T-helper 1 cell treated with Interleukin-12 subunit alpha and Interleukin-12 subunit beta and Interleukin-4 antibody, amounts not matched to agents 30 μg/mL and 1 μg/mL, for 36 hours (primary cell): ENCODE measurements around the gene USP15.
A peak's percentile ranks its signal among the peaks of the same experiment; 100 is the strongest.

ENCODE experiments used
- H3K27ac Mint-ChIP-seq: one replicate; pipeline ENCODE4 v1.8.0; 2021; ENCODE audit warnings: mild to moderate bottlenecking, mixed read lengths
- H3K27me3 Mint-ChIP-seq: one replicate; pipeline ENCODE4 v1.8.0; 2021; ENCODE audit warnings: low read depth, mixed read lengths
- H3K36me3 Mint-ChIP-seq: one replicate; pipeline ENCODE4 v1.8.0; 2021; ENCODE audit warnings: low read depth, mixed read lengths
- H3K4me1 Mint-ChIP-seq: one replicate; pipeline ENCODE4 v1.8.0; 2021; ENCODE audit warnings: low read depth, mixed read lengths
- H3K4me3 Mint-ChIP-seq: one replicate; pipeline ENCODE4 v1.8.0; 2021; ENCODE audit warnings: mild to moderate bottlenecking, moderate library complexity, mixed read lengths
- H3K9me3 Mint-ChIP-seq: one replicate; pipeline ENCODE4 v1.8.0; 2021; ENCODE audit warnings: mixed read lengths

USP15 gene

DNA sequence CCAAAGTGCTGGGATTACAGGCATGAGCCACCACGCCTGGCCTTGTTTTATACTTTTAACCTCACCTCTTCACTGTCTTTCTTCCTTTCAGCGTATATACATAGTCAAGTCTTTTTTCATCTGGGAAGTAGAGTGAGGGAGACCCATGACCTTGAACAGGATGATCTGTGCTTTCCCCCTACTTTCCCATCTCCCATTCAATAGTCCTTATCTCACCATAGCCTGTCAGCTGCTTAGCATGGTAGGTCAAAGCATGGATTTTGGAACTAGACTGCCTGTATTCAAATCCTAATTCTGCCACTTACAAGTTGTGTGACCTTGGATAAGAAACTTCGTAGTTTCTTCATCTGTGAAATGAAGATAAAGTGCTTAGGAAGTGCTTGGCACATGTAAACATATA lies 110.0 kb downstream of the USP15 start:
- peaks cover 35% of the 10 kb centered on the region for H3K4me1 Mint-ChIP-seq
- no peak overlapping the region for H3K4me3 Mint-ChIP-seq
- no peak overlapping the region for H3K27ac Mint-ChIP-seq
- H3K27me3 Mint-ChIP-seq, result no peaks in the 10 kb centered on the region
- peaks cover 35% of the 10 kb centered on the region for H3K36me3 Mint-ChIP-seq
- H3K9me3 Mint-ChIP-seq, result no peaks in the 10 kb centered on the region

DNA sequence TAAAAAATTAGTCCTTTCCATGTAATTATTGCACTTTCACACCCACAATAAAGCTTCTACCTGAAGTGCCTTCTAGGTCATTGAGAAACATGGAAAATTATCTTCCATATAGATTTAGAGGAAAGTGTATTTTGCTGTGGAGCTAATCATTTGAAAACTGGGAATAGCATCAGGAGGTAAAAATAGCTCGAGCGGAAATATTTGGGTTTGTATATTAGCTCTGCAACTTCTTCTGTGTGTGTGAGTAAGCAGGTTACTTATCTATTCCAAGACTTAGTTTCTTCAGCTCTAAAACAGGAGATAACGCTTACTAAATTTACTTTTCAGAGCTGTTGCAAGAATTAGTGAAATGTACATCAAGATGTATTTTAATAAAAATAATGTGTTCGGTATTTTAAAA lies 111.5 kb downstream of the USP15 start:
- Mint-ChIP-seq H3K27ac (no peak overlapping the region), H3K4me3 (no peak overlapping the region), H3K27me3 (no peaks in the 10 kb centered on the region), H3K4me1 (peaks cover 25% of the 10 kb centered on the region), H3K36me3 (peaks cover 25% of the 10 kb centered on the region), H3K9me3 (no peaks in the 10 kb centered on the region)

DNA sequence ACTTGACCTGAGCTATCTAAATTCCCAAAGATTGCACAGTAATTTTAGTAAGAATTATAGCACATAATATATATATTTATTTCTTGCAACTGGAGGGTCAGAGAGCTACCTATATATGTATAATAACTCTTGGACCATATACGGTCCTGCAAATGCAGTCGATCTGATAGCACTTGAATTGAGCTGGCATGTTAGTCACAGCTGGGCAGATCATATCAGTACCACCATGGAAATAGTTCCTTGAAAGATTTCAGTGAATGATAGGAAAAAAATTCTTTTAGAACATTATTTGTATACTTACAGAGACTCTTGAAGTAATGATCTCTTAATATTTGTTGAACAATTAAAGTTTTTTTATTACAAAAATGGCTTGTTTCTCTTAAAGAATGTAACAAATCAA lies 111.9 kb downstream of the USP15 start:
- Mint-ChIP-seq H3K4me1 (peaks cover 25% of the 10 kb centered on the region), H3K27ac (no peak overlapping the region), H3K4me3 (no peak overlapping the region), H3K9me3 (no peaks in the 10 kb centered on the region), H3K27me3 (no peaks in the 10 kb centered on the region), H3K36me3 (peaks cover 24% of the 10 kb centered on the region)

DNA sequence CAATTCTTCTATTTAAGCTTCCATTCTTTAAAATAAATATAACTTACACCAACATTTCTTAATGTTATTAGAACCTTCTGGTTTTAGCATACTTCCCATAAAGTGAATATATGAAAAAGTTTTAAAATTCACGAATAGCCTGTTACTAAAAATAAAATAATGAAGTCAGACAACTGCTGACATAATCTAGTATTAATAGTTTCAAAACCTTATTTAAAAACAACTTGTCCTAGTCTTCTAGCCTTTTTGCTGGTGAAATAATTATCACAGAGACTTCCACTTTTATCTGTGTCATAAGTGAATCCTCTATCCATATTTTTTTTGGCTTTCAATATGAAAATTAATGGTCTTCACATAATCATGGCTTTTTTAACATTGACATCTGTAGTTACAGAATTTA lies 112.6 kb downstream of the USP15 start:
- no peaks in the 10 kb centered on the region for H3K9me3 Mint-ChIP-seq
- H3K4me3 Mint-ChIP-seq, result no peak overlapping the region
- peaks cover 19% of the 10 kb centered on the region for H3K36me3 Mint-ChIP-seq
- H3K4me1 Mint-ChIP-seq, result peaks cover 21% of the 10 kb centered on the region
- H3K27me3 Mint-ChIP-seq, result no peaks in the 10 kb centered on the region
- no peak overlapping the region for H3K27ac Mint-ChIP-seq

DNA sequence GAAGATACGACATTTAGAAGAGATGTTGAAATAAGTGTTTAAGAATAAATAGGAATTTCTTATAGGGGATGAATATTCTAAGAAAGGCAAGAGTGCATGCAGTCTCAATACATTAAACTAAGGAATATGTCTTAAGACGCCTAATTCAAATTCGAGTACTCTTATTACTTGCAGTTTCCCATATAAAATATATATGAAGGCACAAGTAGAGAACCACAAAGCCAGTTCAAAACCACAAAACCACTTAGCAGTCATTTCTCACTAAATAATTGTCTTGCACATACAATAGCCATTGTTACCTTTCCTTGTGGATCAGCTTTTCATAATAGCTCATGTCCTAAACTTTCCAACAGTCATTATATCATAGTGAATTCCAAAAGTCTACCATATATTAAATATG lies 115.4 kb downstream of the USP15 start:
- no peak overlapping the region for H3K27ac Mint-ChIP-seq
- H3K4me3 Mint-ChIP-seq, result no peak overlapping the region
- peaks cover 12% of the 10 kb centered on the region for H3K36me3 Mint-ChIP-seq
- peaks cover 26% of the 10 kb centered on the region for H3K4me1 Mint-ChIP-seq
- no peaks in the 10 kb centered on the region for H3K27me3 Mint-ChIP-seq
- H3K9me3 Mint-ChIP-seq, result no peaks in the 10 kb centered on the region

DNA sequence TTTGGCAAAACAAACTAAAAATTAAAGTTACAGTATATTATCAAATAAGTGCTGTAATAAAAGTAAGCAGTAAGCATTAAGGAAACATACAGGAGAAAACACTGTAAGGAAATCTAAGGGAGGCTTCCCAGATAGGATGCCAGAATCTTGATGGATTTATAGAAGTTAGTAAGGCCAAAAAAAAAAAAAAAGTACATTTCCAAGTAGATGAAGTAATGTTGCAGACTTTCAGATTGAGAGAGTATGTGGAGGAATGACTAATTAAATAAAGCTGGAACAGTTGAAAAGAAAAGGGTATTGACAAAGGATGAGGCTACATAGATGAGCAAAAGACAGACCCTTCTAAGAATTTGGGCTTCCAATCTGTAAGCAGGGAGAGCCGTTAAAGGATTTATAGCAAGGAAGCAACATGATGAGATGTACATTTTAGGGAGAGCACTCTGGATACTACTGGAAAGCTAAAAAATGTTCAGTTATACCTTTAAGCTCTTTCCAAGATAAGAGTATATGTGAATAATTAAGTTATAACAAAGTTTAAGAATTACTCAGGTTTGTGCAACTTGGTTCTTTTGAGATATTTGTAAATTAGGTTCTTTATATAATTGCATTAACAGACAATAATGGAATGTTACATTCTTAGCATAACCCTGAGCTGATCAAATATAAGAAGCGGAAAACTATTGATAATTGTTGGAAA lies 119.0 kb downstream of the USP15 start:
- Mint-ChIP-seq H3K9me3 (no peaks in the 10 kb centered on the region), H3K27ac (peak overlapping the region; percentile 21), H3K4me1 (peaks cover 19% of the 10 kb centered on the region), H3K36me3 (peaks cover 20% of the 10 kb centered on the region), H3K4me3 (no peak overlapping the region), H3K27me3 (no peaks in the 10 kb centered on the region)

DNA sequence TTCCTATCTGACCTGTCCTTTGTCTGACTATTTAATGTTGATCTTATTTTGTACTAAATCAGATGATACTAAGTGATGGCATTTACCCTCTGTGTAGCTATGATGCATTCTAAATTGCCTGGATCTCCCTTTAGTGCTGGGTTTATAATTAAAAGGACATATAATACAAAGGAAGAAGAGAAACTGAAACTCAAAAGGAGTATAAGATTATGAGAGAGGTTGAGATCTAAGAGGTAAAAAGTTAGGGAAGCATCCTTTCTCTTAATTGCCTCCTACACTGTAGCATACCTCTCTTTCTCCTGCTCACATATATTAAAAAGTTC lies 119.5 kb downstream of the USP15 start:
- no peak overlapping the region for H3K27ac Mint-ChIP-seq
- H3K4me1 Mint-ChIP-seq, result peaks cover 17% of the 10 kb centered on the region
- H3K27me3 Mint-ChIP-seq, result no peaks in the 10 kb centered on the region

DNA sequence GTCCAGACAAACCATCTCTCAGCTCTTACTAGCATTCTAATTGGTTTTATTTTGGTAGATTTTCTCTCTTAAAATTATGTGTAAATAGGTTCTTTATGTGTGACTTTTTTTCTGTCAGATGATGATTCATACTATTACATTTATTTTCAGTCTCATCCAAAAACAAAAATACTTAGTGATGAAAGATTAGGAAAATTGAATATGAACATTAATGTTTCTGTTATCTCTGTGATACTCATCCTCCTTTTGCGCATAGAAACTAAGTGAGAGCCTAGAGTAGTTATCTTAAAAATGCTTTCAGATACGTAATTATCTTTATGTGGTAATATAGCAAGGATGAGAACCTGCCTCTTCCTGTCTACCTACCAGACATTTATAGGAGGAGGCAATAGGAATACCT lies 122.3 kb downstream of the USP15 start:
- Mint-ChIP-seq H3K9me3 (no peaks in the 10 kb centered on the region), H3K4me3 (no peak overlapping the region), H3K27me3 (no peaks in the 10 kb centered on the region), H3K36me3 (peaks cover 31% of the 10 kb centered on the region), H3K27ac (no peak overlapping the region), H3K4me1 (peaks cover 20% of the 10 kb centered on the region)

More for the DNA sequence above, 119.5 kb downstream of the USP15 start:
- no peaks in the 10 kb centered on the region for H3K9me3 Mint-ChIP-seq
- H3K4me3 Mint-ChIP-seq, result no peak overlapping the region
- H3K36me3 Mint-ChIP-seq, result peaks cover 20% of the 10 kb centered on the region

DNA sequence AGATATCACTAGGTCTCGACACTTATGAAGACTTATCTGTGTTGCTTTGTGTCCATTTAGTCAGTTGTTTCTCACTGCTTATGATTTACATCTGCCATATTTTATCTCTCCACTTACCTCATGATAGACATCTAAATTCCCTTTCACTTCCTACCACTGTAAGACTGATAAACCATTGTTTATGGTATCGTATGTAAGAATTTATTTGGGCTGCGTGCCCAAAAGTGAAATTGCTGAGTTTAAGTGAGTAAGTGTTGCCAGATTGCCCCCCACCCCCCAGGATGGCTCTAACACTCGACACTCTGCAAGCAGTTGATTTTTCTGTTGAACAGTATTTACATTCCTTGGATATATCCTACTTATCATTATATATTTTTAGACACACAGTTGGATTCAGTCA lies 136.5 kb downstream of the USP15 start:
- Mint-ChIP-seq H3K27me3 (no peaks in the 10 kb centered on the region), H3K9me3 (no peaks in the 10 kb centered on the region), H3K4me3 (no peak overlapping the region), H3K36me3 (peaks cover 38% of the 10 kb centered on the region), H3K27ac (no peak overlapping the region), H3K4me1 (peaks cover 12% of the 10 kb centered on the region)

DNA sequence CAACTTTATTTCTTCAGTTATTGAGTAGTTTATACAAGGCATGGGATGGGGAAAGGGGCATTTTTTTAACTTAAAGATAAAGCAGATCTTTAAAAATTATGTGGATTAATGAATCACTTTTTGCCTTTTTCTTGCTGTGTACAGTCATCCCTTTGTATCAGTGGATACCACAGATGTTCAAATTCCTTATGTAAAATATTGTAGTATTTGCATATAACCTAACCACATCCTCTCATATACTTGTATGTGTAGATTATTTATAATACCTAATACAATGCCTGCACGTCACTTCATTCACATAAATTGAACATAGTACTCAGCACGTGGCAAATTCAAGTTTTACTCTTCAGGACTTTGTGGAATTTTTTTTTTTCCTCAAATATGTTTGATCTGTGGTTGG lies 139.9 kb downstream of the USP15 start:
- peaks cover 21% of the 10 kb centered on the region for H3K4me1 Mint-ChIP-seq
- H3K36me3 Mint-ChIP-seq, result peaks cover 40% of the 10 kb centered on the region
- H3K27ac Mint-ChIP-seq, result no peak overlapping the region
- no peak overlapping the region for H3K4me3 Mint-ChIP-seq
- H3K27me3 Mint-ChIP-seq, result no peaks in the 10 kb centered on the region
- H3K9me3 Mint-ChIP-seq, result no peaks in the 10 kb centered on the region

DNA sequence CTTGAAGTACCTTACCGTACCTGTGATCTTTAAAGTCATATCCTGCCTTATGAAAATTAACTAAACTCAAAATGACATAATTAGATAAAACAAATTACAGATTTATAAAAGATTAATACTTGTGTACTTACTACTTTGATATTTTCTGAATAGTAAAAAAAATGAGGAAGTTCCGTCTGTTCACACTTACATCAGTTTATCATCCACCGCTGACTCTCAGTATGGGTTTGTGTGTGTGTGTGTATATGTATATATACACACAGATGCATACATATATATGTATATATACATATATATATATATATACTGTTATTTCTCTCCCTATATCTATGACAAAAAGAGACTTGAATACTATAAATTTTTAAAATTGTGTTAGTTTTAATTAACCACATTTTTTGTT lies 141.4 kb downstream of the USP15 start:
- peaks cover 18% of the 10 kb centered on the region for H3K4me1 Mint-ChIP-seq
- no peaks in the 10 kb centered on the region for H3K27me3 Mint-ChIP-seq
- H3K9me3 Mint-ChIP-seq, result no peaks in the 10 kb centered on the region
- no peak overlapping the region for H3K27ac Mint-ChIP-seq
- H3K4me3 Mint-ChIP-seq, result no peak overlapping the region
- H3K36me3 Mint-ChIP-seq, result peaks cover 32% of the 10 kb centered on the region

DNA sequence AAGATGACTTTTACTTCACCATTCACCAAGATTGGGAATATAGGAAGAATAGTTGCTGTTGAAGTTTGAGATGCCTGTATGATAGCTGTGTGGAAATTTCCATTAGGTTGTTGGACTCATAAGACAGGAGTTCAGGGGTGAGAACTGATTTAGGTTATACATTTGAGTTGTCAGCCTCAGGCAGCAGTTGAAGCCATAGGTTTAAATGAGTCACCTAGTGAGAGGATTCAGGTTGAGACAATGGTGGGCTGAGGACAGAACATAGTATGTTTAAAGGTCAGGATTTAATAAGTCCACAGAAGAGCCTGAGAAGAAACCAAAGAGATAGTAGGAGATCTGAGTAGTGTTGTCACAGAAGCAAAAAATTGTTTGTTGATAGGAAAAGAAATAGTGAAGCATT lies 142.8 kb downstream of the USP15 start:
- H3K36me3 Mint-ChIP-seq, result peaks cover 32% of the 10 kb centered on the region
- H3K27me3 Mint-ChIP-seq, result no peaks in the 10 kb centered on the region
- H3K4me1 Mint-ChIP-seq, result peaks cover 15% of the 10 kb centered on the region
- H3K9me3 Mint-ChIP-seq, result no peaks in the 10 kb centered on the region
- H3K4me3 Mint-ChIP-seq, result no peak overlapping the region
- H3K27ac Mint-ChIP-seq, result no peak overlapping the region

DNA sequence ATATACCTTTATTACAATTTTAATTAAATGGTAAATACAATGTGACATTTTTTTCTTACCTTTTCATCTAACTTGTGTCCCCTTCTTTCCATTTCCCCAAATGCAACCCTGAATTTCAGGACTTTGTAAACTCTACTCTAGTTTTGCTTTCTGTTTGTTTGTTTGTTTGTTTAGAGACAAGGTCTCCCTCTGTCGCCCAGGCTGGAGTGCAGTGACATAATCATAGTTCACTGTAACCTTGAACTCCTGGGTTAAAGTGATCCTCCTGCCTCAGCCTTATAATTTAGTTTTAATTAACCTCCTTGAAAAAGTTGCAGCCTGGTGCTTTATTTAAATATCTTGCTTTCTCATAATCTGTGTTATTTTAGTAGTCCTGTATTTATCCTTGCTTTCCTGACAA lies 147.4 kb downstream of the USP15 start:
- Mint-ChIP-seq H3K36me3 (peaks cover 28% of the 10 kb centered on the region), H3K4me1 (peaks cover 7% of the 10 kb centered on the region), H3K4me3 (no peak overlapping the region), H3K27ac (no peak overlapping the region), H3K27me3 (no peaks in the 10 kb centered on the region), H3K9me3 (no peaks in the 10 kb centered on the region)

DNA sequence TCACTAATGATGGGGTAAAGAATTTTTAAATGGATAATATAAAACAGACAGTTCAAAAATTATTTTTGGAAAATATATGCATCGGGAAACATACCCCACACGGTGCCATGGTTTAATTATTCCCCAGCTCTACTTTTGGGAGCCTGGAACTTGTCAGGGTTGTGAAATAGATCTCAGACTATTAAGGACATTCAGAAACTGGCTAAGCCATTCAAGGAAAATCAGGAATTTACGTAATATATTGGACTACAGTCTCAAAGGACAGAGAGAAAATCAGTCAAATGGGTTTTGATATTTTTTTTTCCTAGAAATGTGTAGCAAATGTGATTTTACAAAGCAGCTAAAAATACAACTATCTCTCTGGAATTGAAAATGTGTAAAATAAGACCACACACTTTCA lies 148.9 kb downstream of the USP15 start:
- Mint-ChIP-seq H3K4me3 (no peak overlapping the region), H3K36me3 (peaks cover 28% of the 10 kb centered on the region), H3K27ac (no peak overlapping the region), H3K27me3 (no peaks in the 10 kb centered on the region), H3K9me3 (no peaks in the 10 kb centered on the region), H3K4me1 (peaks cover 1% of the 10 kb centered on the region)

DNA sequence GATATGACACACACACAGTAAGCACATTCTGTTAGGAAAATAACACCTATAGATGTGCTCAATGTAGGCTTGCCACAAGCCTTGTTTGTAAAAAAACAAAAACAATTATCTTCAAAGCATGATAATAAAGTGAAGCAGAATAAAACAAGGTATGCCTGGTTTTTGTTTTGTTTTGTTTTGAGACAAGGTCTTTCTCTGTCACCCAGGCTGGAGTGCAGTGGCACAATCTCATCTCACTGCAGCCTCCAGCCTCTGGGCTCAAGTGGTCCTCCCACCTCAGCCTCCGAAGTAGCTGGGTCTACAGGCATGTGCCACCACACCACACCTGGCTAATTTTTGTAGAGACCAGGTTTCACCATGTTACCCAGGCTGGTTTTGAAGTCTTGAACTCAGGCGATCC lies 154.0 kb downstream of the USP15 start:
- Mint-ChIP-seq H3K36me3 (peaks cover 23% of the 10 kb centered on the region), H3K27me3 (no peaks in the 10 kb centered on the region), H3K4me1 (peaks cover 8% of the 10 kb centered on the region), H3K27ac (no peak overlapping the region), H3K9me3 (peaks cover 8% of the 10 kb centered on the region), H3K4me3 (no peak overlapping the region)

DNA sequence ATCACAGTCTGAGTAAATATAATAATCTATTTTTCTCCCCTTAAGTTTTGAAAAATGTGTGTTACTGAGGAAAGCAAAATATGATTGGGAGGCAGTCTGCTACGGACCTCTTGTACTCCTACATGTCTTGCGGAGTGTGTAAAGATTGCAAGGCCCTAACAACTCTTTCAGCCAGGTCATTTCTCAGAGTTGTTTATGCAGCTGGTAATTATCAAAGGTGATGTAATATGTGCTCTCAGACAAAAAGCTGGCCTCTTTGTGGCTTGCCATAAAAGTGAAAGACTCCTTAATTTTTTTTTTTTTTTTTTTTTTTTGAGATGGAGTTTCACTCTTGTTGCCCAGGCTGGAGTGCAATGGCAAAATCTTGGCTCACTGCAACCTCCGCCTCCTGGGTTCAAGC lies 165.9 kb downstream of the USP15 start:
- peaks cover 31% of the 10 kb centered on the region for H3K9me3 Mint-ChIP-seq
- peaks cover 5% of the 10 kb centered on the region for H3K36me3 Mint-ChIP-seq
- no peaks in the 10 kb centered on the region for H3K4me1 Mint-ChIP-seq
- H3K4me3 Mint-ChIP-seq, result no peak overlapping the region
- no peak overlapping the region for H3K27ac Mint-ChIP-seq
- peaks cover 22% of the 10 kb centered on the region for H3K27me3 Mint-ChIP-seq
